Activated naive CD4-positive, alpha-beta T cell treated with anti-CD3 and anti-CD28 coated beads, Interleukin-2, amount 50 U/mL, for 16 hours (primary cell): ENCODE measurements around the gene NGEF.

ENCODE experiments used
- DNase-seq: peaks from one replicate; pipeline ENCODE4 v3.0.0-alpha.2; 2020

Gene NGEF

GRCh38 chr2:232878855-232879617 is 134.0 kb downstream of the NGEF start:
- DNase-seq = no peak

- no peak for DNase-seq
Measured at GRCh38 chr2:232877940-232878511, 135.0 kb downstream of the NGEF start.

- no peak for DNase-seq
Measured at GRCh38 chr2:232876978-232877441, 136.0 kb downstream of the NGEF start.

GRCh38 chr2:232876161-232876977 is 136.7 kb downstream of the NGEF start:
- DNase-seq = peak; percentile 26

- DNase-seq = no peak
Measured at GRCh38 chr2:232875256-232876121, 137.6 kb downstream of the NGEF start.

- no peak for DNase-seq
Measured at GRCh38 chr2:232874677-232875223, 138.3 kb downstream of the NGEF start.

- DNase-seq = no peak
Measured at GRCh38 chr2:232873909-232874641, 139.0 kb downstream of the NGEF start.

GRCh38 chr2:232873292-232873908 is 139.7 kb downstream of the NGEF start:
- no peak for DNase-seq

GRCh38 chr2:232872826-232873225 is 140.2 kb downstream of the NGEF start:
- no peak for DNase-seq

GRCh38 chr2:232871835-232872736 is 141.0 kb downstream of the NGEF start:
- DNase-seq = no peak

GRCh38 chr2:232871418-232871834 is 141.6 kb downstream of the NGEF start:
- no peak for DNase-seq

GRCh38 chr2:232870766-232871371 is 142.2 kb downstream of the NGEF start:
- no peak for DNase-seq

GRCh38 chr2:232870018-232870765 is 142.9 kb downstream of the NGEF start, which contains the start of gene SNORC:
Gene SNORC, plus strand, starts transcription at chr2:232870264. Its CDS starts 78 bp downstream, at chr2:232870342.
- DNase-seq = no peak

- DNase-seq = no peak
Measured at GRCh38 chr2:232869138-232870017, 143.7 kb downstream of the NGEF start.

GRCh38 chr2:232866104-232866503 is 147.0 kb downstream of the NGEF start:
- no peak for DNase-seq

GRCh38 chr2:232865165-232865564 is 147.9 kb downstream of the NGEF start:
- no peak for DNase-seq

- DNase-seq = no peak
Measured at GRCh38 chr2:232863996-232864395, 149.1 kb downstream of the NGEF start.

- DNase-seq = no peak
Measured at GRCh38 chr2:232861353-232861752, 151.7 kb downstream of the NGEF start.
